MG63 (cell line): Measurements from ENCODE around the gene ABR. TPM values are rescaled to one million over a fixed set of nuclear protein-coding genes. Genes with fewer than 3 reads are reported as not detected.
"Not testable (repeated sequence)": the region's sequence is repeated elsewhere in the genome, so short reads cannot be mapped to it uniquely, and the experiment has no call there.

Experiments
- DNase-seq: peaks from one replicate; pipeline ENCODE4 v3.0.0-alpha.2; 2020
- H3K27me3 ChIP-seq: fragments of 250-450 bp; sonication (Bioruptor Pico); 2 replicates; pipeline ENCODE4 v1.5.1; 2020; ENCODE audit warnings: mild to moderate bottlenecking, moderate library complexity
- H3K36me3 ChIP-seq: fragments of 250-450 bp; sonication (Bioruptor Pico); 2 replicates; pipeline ENCODE4 v1.5.1; 2020; ENCODE audit warnings: mild to moderate bottlenecking, moderate library complexity
- H3K4me3 ChIP-seq: fragments of 250-450 bp; sonication (Bioruptor Pico); 2 replicates; pipeline ENCODE4 v1.5.1; 2020; ENCODE audit warnings: mild to moderate bottlenecking, moderate library complexity
- H3K9me3 ChIP-seq: fragments of 250-450 bp; sonication (Bioruptor Pico); 2 replicates; pipeline ENCODE4 v1.5.1; 2020; ENCODE audit warnings: mild to moderate bottlenecking, moderate library complexity
- total RNA-seq: library from RNA; depleted of rRNA; stranded (reverse); fragments of >200 nt; shearing (Covaris generic); gene quantifications from 2 replicates; pipeline ENCODE4 v1.2.3, GENCODE V29; 2014; ENCODE audit warnings: low replicate concordance

Gene ABR
- total RNA-seq, 1 experiment from 2014 or later: 24.0 TPM

DNA sequence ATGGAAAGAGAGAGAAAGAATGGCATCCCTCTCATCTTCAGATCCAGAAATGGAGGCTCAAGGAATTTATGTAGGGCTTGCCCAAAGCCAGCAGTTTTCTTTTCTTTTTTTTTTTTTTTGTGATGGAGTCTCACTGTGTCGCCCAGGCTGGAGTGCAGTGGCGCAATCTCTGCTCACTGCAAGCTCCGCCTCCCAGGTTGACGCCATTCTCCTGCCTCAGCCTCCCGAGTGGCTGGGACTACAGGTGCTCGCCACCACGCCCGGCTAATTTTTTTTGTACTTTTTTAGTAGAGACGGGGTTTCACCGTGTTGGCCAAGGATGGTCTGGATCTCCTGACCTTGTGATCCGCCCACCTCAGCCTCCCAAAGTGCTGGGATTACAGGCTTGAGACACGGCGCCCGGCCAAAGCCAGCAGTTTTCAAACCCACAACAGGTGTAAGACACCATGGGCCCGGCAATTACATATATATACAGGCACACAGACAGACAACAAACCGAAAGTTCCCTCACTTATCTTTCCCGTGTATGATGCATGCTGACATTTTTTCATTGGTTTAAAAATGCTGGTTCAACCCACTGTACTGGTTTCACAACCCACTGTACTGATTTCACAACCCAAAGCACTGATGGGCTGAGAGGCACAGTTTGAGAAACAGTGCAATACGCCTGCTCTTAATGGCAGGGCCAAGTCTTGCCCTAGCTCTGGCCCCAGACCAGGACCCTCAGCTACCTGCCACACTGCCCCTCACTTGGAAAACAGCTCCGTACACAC, 81.6 kb downstream of the ABR start:
- not testable (repeated sequence) for H3K36me3 ChIP-seq, H3K27me3 ChIP-seq, H3K4me3 ChIP-seq, H3K9me3 ChIP-seq, DNase-seq

- Histone ChIP-seq H3K27me3 (no peaks in the 10 kb centered on the region), H3K36me3 (no peaks in the 10 kb centered on the region), H3K9me3 (no peaks in the 10 kb centered on the region), H3K4me3 (no peak overlapping the region)
- no peak for DNase-seq
Measured at GRCh38 chr17:1096215-1096614, 83.6 kb downstream of the ABR start.

- Histone ChIP-seq H3K36me3 (no peaks in the 10 kb centered on the region), H3K27me3 (no peaks in the 10 kb centered on the region), H3K4me3 (no peak overlapping the region), H3K9me3 (no peaks in the 10 kb centered on the region)
- DNase-seq: no peak
Measured at GRCh38 chr17:1095853-1096173, 84.0 kb downstream of the ABR start.

DNA sequence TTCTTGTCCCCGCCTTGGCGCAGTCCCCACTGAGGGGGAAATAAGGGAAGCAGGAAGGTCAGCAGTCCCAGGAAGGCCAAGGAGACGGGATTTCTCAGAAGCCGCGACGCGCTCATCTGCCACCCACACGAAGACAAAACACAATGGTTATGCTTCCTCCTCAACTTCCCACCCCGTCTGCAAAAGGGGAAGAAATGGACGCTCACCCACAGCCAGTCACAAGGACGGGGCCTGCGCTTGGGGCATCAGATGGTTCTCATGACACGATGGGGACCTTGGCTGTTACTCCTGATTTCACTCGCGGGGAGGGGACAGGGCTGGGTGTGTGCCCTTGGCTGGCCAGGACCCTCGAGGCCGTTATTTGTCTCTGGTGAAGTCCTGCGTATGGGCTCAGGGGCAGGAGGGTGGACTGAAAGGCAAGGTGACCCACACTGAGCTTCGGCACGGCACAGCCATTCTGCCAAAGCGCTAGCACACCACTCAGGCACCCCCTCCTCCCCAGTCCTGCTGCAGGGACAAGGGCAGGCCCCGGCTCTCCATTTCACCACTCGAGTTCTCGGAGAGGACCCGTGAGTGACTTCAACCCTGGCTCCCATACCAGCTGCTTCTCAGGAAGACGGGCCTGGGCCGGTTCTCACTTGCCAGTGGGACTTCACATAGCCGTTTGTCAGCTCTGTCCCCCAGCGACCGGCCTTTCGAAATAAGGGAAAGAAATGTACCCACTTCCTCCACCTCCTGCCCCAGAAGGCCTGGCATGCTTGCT, 84.5 kb downstream of the ABR start:
- no peaks in the 10 kb centered on the region for H3K36me3 ChIP-seq
- H3K9me3 ChIP-seq: no peaks in the 10 kb centered on the region
- H3K27me3 ChIP-seq: no peaks in the 10 kb centered on the region
- no peak for DNase-seq
- no peak overlapping the region for H3K4me3 ChIP-seq

DNA sequence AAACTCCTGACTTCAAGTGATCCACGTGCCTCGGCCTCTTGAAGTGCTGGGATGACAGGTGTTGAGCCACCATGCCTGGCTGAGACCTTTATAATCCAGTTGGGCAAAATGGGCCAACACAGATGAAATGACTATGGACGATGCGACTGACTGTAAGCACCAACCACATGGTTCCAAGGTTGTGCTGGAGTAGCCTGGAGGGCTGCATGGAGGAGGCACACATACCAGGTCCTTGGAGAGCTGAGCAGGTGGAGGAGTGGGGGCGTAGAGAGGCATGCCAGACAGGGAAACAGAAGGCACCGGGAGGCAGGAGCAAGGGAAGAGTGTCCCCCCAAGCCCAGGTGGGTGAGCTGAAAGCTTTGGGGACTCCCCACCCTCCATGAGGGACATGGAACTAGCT, 85.2 kb downstream of the ABR start:
- Histone ChIP-seq H3K9me3 (no peaks in the 10 kb centered on the region), H3K27me3 (no peaks in the 10 kb centered on the region), H3K4me3 (no peak overlapping the region), H3K36me3 (no peaks in the 10 kb centered on the region)
- DNase-seq: no peak

DNA sequence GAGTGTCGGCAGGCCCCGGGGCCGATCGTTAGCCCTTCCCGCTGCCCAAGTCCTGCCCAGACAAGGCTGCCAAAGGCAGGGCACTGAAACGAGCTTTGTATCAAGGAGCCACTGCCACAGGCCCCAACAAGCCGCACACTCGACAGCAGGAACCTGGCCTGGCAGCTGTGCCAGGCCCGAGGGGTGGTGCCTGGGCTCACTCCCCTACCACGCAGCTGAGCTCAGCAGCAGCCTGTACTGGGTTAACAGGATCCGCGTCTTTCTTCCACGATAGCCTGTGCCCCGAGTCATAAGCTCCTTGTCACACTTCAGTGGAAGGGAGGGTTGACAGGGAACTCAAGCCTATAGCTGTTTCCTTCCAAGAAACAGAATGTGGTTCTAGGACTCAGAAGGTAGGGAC, 87.9 kb downstream of the ABR start:
- DNase-seq: no peak
- Histone ChIP-seq H3K9me3 (no peaks in the 10 kb centered on the region), H3K27me3 (no peaks in the 10 kb centered on the region), H3K4me3 (no peak overlapping the region), H3K36me3 (no peaks in the 10 kb centered on the region)

DNA sequence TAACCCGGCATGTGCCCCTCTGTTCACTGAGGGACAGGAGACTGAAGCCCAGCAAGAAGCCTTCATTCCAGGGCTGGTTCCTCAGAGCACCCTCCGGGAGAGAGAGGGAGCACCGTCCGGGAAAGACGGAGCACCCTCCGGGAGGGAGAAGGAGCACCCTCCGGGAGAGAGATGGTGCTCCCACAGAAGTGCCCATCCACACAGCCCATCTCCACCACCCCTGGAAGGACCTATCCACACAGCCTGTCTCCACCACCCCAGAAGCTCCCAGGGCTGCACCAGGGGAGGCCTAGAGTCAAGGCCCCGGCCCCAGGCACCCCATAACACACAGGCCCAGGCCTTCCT, 88.6 kb downstream of the ABR start:
- DNase-seq: no peak
- Histone ChIP-seq H3K27me3 (no peaks in the 10 kb centered on the region), H3K4me3 (no peak overlapping the region), H3K9me3 (no peaks in the 10 kb centered on the region), H3K36me3 (no peaks in the 10 kb centered on the region)

- no peaks in the 10 kb centered on the region for H3K27me3 ChIP-seq
- no peak for DNase-seq
Measured at GRCh38 chr17:1090465-1091189, 89.2 kb downstream of the ABR start.

GRCh38 chr17:1089915-1090314, 89.9 kb downstream of the ABR start:
- no peaks in the 10 kb centered on the region for H3K27me3 ChIP-seq
- H3K36me3 ChIP-seq: no peaks in the 10 kb centered on the region
- H3K4me3 ChIP-seq: no peak overlapping the region
- no peaks in the 10 kb centered on the region for H3K9me3 ChIP-seq
- DNase-seq: no peak

More at GRCh38 chr17:1090465-1091189, 89.2 kb downstream of the ABR start:
- no peaks in the 10 kb centered on the region for H3K36me3 ChIP-seq
- H3K9me3 ChIP-seq: no peaks in the 10 kb centered on the region
- no peak overlapping the region for H3K4me3 ChIP-seq

DNA sequence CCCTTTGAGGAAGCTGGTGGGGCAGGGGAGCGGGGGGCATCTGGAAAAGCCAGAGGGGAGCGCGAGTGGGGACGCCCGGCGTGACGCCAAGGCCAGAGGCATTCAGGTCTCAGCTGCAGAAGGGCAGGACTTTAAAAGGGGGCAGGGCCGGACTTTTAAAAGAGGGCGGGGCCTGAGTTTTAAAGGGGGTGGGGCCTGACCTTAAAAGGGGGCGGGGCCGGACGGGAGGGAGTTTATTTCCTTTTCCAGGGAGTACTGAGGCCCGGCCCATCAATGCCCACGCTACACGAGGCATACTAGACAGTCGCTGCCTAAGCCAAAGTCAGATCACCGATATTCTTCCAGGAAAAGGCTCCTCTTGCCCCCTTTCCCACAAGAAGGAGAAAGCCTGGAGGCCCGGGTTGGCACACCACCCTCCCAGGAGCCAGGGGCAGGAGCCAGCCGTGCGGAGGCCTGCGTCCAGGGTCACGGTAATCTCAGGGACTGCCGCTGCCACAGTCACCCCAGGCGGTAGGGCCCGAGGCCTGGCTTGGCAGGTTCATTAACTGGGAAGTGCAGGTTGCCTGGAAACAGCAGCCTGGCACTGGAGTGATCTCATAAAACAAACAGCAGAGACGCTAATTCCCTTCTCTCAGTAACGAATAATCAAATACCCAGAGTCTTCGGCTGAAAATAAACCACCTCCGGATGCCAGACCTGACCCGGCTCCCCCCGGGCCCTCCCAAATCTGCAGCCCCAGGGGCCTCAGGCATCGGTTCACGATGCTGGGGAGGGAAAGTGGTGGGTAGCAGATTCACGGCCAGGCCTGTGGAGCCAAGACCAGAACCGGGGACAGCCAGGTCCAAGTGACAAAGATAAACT, 92.2 kb downstream of the ABR start:
- DNase-seq: peak; percentile 69
- H3K9me3 ChIP-seq: no peaks in the 10 kb centered on the region
- no peaks in the 10 kb centered on the region for H3K36me3 ChIP-seq
- no peak overlapping the region for H3K4me3 ChIP-seq
- no peaks in the 10 kb centered on the region for H3K27me3 ChIP-seq

DNA sequence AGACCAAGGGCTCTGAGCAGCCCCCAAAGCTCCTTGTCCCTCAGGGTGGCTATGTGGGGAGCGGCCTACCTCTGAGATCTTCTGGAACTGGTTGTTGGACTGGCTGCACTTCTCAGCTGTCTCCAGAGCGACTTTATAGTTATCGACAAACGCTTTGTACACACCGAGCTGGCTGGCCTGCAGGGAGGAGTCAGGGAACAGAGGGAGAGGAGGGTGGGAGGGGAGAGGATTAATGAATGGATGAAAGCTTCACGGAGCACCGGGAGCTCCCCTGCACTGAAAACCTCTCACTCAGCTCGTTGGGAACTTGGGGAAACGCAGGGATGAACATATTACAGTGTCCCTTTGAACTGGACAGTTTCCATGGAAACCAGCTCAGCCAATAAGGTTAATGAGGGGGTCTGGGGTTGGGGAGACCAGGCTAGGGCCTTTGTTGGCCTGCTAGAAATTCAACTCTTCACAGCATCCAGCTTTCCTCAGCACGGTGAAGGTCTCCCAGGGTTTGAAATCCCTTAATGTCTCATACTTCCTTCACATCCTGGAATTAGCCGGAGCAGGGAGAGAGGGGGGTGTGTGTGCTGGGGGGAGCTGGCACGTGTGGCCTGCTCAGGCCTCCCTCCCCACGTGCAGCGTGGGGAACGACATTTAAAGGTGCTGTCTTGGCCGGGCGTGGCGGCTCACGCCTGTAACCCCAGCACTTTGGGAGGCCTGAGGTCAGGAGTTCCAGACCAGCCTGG, 96.2 kb downstream of the ABR start:
- Histone ChIP-seq H3K27me3 (no peaks in the 10 kb centered on the region), H3K36me3 (no peaks in the 10 kb centered on the region), H3K9me3 (no peaks in the 10 kb centered on the region), H3K4me3 (no peak overlapping the region)
- DNase-seq: no peak

GRCh38 chr17:1082579-1082978, 97.2 kb downstream of the ABR start:
- no peaks in the 10 kb centered on the region for H3K27me3 ChIP-seq
- H3K9me3 ChIP-seq: no peaks in the 10 kb centered on the region
- peak; percentile 36 for DNase-seq
- no peak overlapping the region for H3K4me3 ChIP-seq
- no peaks in the 10 kb centered on the region for H3K36me3 ChIP-seq

DNA sequence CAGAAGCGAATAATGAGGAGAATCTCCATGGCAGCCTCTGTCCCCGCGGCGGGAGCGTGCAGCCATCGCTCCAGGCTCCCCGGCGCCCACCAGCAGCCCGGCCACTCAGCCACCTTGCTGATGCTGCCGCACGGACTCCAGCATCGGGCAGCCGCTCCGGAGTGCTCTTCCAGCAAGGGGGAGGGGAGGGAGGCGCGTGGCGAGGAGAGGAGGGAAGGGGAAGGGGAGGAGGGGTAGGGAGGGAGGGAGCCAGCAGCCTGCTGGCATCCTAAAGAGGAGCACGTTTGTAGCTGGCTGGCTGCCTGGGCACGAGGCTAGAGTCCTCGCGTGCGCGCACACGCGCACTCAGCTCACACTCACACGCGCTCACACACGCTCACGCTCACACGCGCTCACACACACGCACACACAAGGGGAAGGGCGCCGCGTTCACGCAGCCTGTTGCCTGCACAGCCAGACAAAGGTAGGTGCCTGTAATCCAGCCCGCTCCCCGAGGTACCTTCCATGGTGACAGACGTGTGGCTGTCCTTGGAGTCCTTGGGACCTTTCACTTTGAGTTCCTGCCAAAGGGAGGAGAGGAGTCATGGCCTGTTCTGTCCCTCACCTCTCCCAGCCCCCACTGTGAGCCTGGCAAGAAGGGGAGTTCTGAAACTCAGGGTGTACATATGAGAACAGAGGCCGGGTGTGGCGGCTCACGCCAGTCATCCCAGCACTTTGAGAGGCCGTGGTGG, 100.8 kb downstream of the ABR start:
- H3K9me3 ChIP-seq: no peaks in the 10 kb centered on the region
- no peak overlapping the region for H3K4me3 ChIP-seq
- DNase-seq: no peak
- H3K36me3 ChIP-seq: no peaks in the 10 kb centered on the region
- H3K27me3 ChIP-seq: no peaks in the 10 kb centered on the region

GRCh38 chr17:1077986-1078711, 101.6 kb downstream of the ABR start:
- H3K4me3 ChIP-seq: no peak overlapping the region
- H3K27me3 ChIP-seq: no peaks in the 10 kb centered on the region
- DNase-seq: no peak
- no peaks in the 10 kb centered on the region for H3K9me3 ChIP-seq
- no peaks in the 10 kb centered on the region for H3K36me3 ChIP-seq

- DNase-seq: no peak
- Histone ChIP-seq H3K36me3 (no peaks in the 10 kb centered on the region), H3K4me3 (no peak overlapping the region), H3K9me3 (no peaks in the 10 kb centered on the region), H3K27me3 (no peaks in the 10 kb centered on the region)
Measured at GRCh38 chr17:1077581-1077985, 102.2 kb downstream of the ABR start.
